ENCODE results near the gene UBE3B. TPM values are rescaled to one million over a fixed set of nuclear protein-coding genes. Genes with fewer than 3 reads are reported as not detected.

The UBE3B gene
- total RNA-seq, 1 donor from 2014 or later = 32.6 TPM

DNA sequence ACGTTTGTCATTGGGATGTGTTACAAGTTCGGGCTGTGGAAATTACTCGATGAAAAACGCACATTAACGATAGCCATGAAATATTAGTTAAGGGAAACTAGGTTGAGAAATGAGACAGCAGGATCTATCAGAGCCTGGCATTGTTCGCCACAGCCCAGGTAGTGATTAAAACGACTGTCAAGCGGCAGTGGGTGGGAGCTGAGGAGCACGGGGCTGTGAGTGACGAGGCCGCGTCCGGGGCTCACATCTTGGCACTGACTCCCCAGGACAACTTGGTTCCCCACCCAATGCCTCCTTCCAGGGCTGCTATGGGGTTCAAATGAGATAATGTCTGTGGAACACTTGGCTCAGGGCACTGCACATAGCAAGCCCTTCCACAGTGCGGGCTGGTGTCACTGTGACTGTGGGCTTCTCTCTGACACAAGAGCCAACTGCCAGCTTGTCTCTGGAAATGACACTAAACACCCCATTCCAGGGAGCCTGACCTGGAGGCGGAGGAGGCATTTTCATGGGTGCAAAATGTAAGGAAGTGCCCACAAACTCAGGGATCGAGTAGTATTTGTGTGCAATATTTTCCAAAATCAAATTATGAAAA, 76.6 kb downstream of the UBE3B start:
- TF ChIP-seq, protein P1, sequence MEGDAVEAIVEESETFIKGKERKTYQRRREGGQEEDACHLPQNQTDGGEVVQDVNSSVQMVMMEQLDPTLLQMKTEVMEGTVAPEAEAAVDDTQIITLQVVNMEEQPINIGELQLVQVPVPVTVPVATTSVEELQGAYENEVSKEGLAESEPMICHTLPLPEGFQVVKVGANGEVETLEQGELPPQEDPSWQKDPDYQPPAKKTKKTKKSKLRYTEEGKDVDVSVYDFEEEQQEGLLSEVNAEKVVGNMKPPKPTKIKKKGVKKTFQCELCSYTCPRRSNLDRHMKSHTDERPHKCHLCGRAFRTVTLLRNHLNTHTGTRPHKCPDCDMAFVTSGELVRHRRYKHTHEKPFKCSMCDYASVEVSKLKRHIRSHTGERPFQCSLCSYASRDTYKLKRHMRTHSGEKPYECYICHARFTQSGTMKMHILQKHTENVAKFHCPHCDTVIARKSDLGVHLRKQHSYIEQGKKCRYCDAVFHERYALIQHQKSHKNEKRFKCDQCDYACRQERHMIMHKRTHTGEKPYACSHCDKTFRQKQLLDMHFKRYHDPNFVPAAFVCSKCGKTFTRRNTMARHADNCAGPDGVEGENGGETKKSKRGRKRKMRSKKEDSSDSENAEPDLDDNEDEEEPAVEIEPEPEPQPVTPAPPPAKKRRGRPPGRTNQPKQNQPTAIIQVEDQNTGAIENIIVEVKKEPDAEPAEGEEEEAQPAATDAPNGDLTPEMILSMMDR (IDR thresholded peaks at IDR 0.05; ENCODE audit: insufficient read depth, low read length, severe bottlenecking) = no peak
- FAIRE-seq (no peak), DNase-seq (ENCODE audit: low read depth) (no peak)
- Histone ChIP-seq H3K4me3 (ENCODE audit: low read depth, low read length) (no peak overlapping the region), H3K36me3 (ENCODE audit: control insufficient read depth, insufficient read depth, low read length) (no peaks in the 10 kb centered on the region), H3K27me3 (ENCODE audit: control insufficient read depth, insufficient read depth, low read length) (peaks cover 10% of the 10 kb centered on the region)

DNA sequence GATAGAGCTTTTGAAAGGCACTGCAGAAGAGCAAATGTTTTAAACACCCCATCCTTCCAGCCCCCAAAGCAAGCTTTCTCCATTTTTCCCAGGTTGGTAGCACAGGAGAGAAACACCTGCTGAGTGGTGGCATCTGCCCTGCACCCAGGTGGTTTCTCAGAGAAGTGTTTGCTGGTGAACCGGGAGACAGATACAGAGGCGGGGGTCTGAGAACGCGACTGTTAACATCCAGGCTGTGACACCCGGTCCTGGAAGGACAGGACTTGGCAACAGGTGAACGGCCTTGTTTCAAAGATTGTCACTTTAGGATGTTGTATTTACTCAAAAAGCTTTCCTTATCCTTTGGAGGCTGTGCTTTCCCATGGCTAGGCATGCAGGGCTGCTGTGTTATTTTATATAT, 77.3 kb downstream of the UBE3B start:
- no peaks in the 10 kb centered on the region for H3K36me3 ChIP-seq (ENCODE audit: control insufficient read depth, insufficient read depth, low read length)
- DNase-seq (ENCODE audit: low read depth) (no peak), FAIRE-seq (no peak)
- H3K27me3 ChIP-seq (ENCODE audit: control insufficient read depth, insufficient read depth, low read length) = peaks cover 10% of the 10 kb centered on the region
- TF ChIP-seq, protein P1 (IDR thresholded peaks at IDR 0.05; ENCODE audit: insufficient read depth, low read length, severe bottlenecking) = no peak
- no peak overlapping the region for H3K4me3 ChIP-seq (ENCODE audit: low read depth, low read length)

GRCh38 chr12:109555431-109556315, 78.2 kb downstream of the UBE3B start:
- DNase-seq (ENCODE audit: low read depth) = no peak
- Histone ChIP-seq H3K36me3 (ENCODE audit: control insufficient read depth, insufficient read depth, low read length) (no peaks in the 10 kb centered on the region), H3K4me3 (ENCODE audit: low read depth, low read length) (no peak overlapping the region), H3K27me3 (ENCODE audit: control insufficient read depth, insufficient read depth, low read length) (peaks cover 10% of the 10 kb centered on the region)
- FAIRE-seq = no peak
- TF ChIP-seq, protein P1 (IDR thresholded peaks at IDR 0.05; ENCODE audit: insufficient read depth, low read length, severe bottlenecking) = no peak

GRCh38 chr12:109557200-109557599, 79.8 kb downstream of the UBE3B start:
- H3K36me3 ChIP-seq (ENCODE audit: control insufficient read depth, insufficient read depth, low read length) = no peaks in the 10 kb centered on the region

GRCh38 chr12:109557805-109558204, 80.4 kb downstream of the UBE3B start:
- TF ChIP-seq, protein P1 (IDR thresholded peaks at IDR 0.05; ENCODE audit: insufficient read depth, low read length, severe bottlenecking) = no peak
- peaks cover 10% of the 10 kb centered on the region for H3K27me3 ChIP-seq (ENCODE audit: control insufficient read depth, insufficient read depth, low read length)
- H3K4me3 ChIP-seq (ENCODE audit: low read depth, low read length) = no peak overlapping the region
- H3K36me3 ChIP-seq (ENCODE audit: control insufficient read depth, insufficient read depth, low read length) = peaks cover under 1% of the 10 kb centered on the region
- no peak for DNase-seq (ENCODE audit: low read depth)
- no peak for FAIRE-seq

More at GRCh38 chr12:109557200-109557599, 79.8 kb downstream of the UBE3B start:
- Histone ChIP-seq H3K27me3 (ENCODE audit: control insufficient read depth, insufficient read depth, low read length) (peaks cover 10% of the 10 kb centered on the region), H3K4me3 (ENCODE audit: low read depth, low read length) (no peak overlapping the region)
- TF ChIP-seq, protein P1 (IDR thresholded peaks at IDR 0.05; ENCODE audit: insufficient read depth, low read length, severe bottlenecking) = no peak
- FAIRE-seq (no peak), DNase-seq (ENCODE audit: low read depth) (no peak)

Data from bronchial epithelial cell (primary cell).